ENCODE measurements around the gene RPH3AL.

The RPH3AL gene

DNA sequence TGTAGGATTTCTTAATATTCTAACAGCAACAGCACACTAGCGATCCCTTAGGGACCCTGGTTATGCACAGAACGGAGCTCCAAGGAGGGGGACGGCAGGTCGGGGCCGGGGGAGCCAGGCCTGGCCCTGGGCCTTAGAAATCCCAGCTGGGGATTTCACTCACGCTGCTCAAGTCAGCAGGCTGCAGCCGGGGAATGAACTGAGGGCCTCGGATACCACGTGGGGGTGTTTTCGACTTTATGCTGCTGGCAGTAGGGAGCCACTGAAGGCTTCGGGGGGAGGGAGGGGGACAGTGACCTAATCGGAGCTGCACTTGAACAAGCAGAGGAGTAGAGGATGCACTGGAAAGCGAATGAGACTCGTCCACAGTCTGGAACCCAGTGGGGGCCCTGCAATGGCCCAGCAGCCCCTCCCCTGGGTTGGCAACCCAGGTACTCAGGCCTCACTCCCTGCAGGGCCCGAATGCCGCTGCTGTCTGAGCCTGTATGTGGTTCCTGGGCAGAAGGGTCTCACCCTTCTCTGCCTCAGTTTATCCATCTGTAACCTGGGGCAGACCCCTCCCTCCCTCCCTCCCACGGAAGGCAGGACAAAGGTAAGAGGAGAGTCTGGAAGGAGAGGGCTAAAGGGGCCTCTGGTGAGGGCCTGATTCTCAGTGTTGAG, 53.7 kb downstream of the RPH3AL start:
- no peak for DNase-seq

DNA sequence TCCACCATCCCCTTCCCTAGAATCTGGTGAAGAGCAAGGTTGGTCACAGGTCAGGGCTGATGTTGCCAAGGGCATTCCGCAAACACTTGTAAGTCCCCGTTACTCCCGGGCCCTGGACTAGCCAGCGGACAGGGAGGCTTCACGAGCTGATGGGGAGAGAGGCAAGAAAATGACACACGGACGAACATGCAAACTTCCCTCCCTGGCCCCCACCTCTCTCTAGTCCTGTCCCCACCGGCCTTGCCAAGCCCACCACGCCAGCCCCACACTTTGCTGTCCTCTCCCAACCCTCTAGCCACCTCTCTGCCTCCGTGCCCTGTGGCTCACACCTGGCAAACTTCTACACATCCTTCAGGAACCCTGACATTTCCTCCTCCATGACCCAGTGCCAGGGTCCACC, 54.8 kb downstream of the RPH3AL start:
- no peak for DNase-seq

DNA sequence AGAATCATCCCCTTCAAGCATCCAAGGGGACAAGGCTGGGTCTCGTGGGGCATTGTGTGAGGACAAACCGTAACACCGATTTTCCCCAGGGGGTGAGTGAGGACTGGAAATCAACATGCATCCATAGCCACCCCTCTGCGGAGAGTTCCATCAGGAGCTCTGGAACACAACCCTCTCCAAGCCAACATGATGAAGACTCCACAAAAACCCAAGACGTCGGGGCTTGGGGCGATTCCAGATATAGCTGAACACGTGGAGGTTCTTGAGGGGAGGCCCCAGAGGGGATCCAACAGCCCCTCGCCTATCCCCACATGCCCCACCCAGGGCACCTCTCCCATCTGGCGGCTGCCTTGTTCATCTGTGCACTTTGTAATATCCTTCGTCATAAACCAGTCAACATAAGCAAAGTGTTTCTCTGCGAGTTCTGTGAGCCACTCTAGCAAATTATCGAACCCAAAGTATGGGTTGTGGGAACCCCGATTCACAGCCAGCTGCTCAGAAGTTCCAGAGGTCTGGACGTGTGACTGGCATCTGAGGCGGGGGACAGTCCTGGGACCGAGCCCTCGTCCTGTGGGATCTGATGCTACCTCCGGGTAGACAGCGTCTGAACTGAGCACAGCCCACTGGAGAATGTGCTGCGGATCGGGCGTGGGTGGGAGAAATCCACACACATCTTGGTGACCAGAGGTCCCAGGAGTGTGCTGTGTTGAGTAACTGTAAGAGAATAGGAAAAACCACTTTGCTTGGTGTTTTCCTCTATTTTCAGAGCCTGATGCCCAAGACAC, 55.5 kb downstream of the RPH3AL start:
- no peak for DNase-seq

DNA sequence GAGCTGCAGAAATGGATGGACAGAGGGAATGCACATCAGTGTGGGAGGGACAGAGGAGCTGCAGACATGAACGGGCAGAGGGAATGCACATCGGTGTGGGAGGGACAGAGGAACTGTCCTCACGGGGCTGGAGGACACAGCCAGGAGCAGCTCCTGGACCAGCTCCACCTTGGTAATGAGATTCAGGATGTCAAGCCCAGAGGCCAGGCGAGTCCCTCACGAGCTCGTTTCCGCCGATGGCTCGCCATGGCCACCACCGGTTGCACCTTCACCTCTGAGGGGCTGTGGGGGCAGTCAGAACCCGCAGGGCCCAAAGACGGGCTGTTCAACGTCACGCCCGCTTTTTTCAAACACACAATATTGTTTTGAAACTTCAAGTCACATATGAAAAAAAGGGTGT, 56.2 kb downstream of the RPH3AL start:
- no peak for DNase-seq

DNA sequence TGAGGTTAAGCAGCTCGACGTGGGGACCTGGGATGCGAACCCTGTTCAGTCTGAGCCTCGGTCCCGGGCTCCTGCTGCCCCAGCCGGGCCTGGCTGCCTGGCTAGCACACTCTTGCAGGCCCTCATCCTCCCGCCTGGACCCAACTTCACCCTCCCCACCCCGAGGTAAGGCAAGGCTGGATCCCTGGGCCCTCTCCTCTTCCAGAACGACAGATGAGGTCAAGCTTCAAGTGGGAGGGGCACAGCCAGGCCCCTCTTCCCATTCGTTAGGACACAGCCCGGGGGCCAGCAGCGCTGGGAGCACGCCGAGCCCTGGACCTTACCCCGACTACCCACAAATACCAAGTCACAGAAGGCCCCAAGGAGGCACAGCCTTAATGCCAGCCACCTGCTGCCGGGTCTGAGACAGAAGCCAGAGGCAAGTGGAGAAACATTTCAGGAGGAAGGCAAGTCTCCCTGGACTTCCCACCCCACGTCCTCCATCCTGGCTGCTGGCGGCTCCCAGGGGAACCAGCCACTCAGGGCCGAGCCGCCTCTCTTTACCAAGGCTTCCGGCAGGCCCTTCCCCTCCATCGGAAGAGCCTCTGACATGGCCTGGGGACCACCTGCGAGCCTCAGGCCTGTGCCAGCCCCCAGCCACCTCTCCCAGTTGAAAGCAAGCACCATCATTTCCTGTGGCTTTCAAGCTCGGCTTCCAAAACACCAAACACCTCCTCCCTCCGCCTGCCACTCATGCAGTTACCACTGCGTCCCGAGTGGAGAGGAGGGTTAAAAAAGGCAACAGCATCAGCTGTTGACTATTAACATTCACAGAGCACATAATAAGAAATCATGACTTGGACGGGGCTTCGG, 59.9 kb downstream of the RPH3AL start:
- DNase-seq = no peak

DNA sequence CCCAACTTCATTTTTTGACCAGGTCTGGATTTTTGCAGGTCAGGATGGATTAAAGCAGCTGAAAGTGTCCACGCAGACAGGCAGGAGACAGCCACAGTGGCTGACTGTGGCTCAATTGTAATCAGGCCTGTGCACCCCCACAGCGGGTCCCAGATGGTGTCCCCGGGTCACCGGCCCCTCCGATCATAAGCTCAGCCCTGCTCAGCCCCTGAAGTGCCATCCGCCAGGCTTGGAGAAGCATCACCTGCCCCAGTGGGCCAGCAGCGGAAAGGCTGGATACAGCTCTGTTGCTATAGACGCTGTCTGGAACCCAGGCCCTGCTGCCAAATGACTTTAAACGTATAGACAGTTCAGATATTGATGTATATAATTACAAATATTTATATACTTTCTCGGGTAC, 60.6 kb downstream of the RPH3AL start:
- no peak for DNase-seq

DNA sequence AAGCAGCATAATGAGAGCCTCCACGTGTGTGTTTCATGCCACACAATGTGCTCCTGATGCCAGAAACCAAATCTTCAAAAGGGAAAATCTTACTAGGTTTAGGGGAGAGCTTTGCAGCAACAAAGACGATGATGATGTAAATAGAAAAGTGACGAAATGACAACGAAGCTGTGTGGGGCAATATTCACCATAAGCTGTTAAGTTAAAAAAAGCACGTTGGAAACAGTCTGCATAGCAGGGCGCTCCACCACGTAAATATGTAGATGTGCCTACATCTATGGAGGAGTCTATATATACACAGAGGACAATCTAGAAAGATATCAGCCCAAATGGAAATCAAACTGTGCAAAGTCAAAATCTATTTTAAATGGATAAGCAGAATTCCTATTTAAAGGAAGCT, 61.0 kb downstream of the RPH3AL start:
- no peak for DNase-seq

DNA sequence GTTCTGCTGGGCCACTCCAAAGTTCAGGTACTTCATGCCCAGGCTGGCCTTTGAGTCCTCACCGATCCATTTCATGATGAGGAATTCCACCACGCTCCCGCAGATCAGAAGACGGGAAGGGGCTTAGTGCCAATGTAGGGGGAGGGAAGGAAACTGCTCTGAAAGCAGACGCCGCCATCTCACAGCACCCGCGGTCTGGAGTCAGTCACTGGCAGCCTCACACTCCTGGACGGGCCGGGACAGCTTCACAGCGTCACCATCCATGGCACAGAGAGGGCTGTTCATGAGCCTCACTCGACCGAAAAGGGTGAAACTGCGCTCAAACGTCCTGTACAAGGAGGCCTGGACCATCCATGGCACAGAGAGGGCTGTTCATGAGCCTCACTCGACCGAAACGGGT, 62.0 kb downstream of the RPH3AL start:
- no peak for DNase-seq

DNA sequence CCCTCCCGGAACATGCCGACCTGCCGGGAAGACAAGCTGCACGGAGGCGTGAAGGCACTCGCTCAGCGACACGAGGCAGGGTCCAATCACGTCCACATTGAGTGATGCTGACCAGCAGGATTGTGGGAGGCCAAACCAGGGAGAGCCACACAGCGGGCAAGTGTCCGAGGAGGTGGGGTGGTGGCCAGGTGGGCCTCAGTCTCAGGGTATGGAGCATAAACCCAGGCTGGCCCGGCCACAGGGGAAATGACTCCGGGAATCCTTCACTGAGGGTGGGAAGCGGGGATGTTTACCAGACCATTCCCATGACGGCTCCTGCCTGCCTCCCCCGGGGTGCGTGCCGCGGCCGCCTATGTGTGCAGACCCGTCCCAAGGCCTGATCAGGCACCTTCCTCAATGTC, 62.5 kb downstream of the RPH3AL start:
- DNase-seq = no peak

DNA sequence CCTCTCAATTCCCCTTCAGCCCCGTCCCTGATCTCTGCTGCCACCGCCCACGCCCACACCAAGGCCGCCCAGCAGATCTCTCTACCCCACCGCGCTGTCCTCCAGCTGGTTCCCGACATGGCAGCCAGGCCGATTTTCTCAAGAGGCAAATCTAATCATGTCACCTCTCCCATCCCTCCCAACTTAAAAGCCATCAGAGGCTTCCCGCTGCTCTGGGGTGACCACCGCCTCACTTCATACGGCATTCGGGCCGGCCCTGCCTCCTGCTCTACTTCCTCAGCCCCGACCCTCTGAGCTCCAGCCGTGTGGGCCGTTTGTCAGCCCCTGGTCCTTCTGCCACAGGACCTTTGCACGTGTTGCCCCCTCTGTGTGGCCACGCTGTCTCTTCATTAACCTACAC, 63.2 kb downstream of the RPH3AL start:
- no peak for DNase-seq

DNA sequence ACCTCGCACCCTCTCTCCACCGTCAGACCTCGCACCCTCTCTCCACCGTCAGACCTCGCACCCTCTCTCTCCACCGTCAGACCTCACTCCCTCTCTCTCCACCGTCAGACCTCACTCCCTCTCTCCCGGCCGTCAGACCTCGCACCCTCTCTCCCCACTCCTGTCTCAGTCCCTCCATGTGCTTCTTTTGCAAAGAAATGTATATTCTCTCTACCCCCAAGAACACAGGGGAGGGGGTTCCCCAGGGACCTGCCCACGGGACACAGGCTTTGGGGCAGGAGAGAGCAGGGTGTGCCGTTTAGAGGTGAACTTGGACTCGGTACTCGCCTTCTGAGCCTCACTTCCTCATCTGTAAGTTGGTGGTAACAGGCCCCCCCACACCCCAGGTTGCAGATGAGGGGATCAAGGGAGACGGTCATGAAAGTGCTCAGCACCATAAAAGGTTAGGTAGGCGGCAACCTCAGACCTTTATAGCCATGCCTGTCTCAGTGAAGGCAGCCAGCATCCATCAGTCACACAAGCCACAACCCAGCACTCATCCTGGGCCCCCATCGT, 63.7 kb downstream of the RPH3AL start:
- no peak for DNase-seq

DNA sequence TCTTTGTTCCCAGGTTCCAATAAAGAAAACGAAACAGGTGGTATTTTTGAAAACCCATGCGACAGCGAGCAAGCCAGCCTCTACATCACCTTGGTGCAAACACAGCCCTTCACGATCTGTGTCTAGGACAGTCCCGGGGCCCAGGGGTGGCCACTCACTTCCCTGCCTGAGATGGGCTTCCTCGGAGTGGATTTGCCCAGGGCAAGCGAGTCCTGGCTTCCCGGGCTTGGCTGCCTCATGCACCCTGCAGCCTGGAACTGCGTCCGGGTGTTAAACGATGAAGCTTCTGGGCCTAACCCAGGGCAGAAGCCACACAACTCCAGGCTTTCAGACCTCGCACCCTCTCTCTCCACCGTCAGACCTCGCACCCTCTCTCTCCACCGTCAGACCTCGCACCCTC, 66.0 kb downstream of the RPH3AL start:
- no peak for DNase-seq

DNA sequence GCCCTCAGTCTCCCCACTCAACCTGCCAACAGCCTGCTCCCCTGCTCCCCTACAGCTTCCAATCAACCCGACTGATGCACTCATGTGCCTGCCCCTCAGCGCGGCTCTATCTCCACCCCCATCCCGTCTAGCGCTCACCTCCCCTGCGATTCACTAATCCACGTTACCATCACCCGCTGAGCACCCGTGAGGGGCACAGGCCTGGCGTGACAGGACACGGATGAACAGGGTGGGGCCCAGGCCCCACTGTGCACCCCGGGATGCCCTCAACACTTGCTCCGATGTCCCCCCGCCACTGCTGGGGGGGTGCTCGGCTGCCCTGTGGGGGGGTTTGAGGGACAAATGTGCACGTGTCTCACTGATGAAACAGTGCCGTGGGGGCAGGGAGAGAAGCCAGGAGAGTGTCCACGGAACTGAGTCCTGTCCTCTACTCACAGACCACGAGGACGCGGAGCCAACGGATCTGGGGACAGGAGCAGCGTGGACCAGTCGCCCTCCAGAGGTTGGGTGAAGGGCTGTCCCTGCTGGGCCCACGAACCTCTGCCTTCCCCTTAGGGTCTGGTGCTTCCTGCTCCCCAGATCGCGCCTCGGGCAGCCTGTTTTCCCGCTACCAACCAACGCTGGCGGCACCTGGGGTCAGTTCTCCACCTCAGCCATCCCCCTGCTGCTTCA, 66.7 kb downstream of the RPH3AL start:
- DNase-seq = no peak

DNA sequence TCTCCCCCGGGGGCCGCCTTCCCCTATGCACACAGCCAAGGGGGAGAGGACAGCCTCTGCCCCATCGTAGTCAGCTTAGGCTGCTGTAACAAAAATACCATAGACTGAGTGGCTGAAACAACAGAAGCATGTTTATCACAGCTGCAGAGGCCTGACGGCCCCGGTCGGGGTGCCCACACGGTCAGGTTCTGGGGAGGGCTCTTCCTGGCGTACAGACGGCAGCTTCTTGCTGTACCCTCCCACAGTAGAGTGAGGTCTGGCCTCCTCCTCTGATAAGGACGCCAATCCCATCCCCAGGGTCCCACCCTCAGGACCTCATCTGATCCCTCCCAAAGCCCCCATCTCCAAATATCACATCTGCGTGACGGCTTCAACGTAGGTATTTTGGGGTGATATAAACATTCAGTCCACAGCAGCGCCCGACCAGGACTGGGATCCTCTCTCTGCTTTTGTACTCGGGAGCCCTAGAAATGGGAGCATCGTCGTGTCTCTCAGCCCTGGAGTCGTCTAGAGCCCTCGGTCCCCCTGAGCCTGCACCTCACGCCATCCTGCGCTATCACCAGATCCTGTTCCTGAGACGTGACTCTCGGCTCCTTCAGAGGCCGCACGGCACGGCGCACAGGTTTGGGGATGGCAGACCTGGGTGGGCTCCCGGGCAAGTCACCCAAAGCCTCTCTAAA, 67.8 kb downstream of the RPH3AL start:
- DNase-seq = no peak

DNA sequence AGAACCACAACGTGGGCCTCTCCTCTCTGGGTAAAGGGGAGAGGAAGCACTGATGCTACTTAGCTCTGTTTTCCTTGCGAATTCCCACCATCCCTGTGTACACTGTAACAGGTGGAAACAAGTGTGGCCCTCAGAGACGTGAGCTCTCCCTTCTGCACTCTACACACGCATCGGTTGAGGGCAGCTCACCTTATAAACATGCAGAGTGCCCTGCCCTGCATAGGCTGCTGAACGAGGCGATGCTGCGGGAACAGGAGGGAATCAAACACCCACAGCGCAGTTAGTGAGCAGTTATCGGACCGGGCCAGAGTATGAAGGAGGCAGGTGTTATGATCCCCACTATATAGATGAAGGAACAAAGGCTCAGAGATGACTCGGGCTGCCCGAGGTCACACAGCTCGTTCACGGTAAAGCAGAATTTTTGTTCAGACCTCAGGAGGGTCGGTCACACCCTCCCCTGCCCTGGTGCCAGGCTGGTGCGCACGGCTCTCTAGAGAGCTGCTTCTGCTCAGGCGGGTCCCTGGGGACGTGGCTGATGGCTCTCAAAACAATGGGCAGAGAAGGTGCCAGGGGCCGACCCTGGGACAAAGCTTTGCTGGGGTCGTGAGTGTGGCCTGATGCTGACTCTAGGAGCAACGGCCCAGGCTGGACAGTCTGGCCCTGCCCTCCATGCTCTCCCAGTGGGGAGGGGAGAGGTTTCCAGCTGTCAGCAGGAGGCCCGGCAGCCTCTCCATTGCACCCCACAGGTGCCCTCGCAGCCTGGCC, 68.5 kb downstream of the RPH3AL start:
- DNase-seq = no peak

DNA sequence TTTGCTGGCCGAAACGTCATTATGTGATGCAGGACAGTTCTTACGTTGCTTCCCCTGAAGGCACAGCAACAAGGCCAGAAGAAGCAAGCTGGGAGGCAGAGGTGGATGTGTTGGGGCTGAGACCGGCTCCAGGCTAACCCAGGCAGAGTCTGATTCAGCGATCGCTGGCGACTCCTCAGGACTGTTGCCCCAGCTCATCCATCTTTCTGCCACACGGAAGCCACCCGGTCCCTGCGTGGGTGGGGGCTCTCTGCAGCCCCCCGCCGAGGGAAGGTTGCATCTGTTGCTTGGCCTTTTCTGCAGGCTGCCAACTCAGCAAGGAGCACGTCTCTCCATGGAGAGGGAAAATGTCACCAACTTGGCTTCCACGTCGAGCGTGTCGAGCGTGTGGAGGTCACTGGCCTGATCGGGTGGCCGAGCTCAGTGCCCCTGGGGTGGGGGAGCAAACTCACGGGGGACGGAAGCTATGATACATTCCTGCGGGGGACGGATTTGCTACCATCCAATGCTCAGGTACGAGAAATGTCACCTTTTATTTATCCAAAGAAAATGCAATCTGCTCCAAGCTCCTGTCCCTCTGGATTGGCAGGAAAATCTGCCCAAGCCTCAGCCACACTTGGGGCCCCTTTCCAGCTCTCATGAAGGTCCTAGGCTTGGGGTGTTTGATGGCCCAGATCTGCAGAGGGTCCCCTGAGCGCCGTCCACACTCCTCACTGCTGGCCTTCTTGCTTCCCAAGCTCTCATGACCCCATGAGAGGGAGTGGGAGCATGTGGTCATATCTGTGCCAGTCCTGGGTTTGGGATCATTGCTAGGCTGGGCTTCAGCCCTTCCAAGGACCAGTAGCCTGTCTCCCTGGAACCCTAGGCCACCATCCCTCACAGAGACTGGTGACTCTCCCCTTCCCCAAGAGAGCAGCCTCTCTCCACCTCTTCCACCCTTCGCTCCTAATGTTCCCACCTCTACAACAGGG, 69.4 kb downstream of the RPH3AL start:
- DNase-seq = no peak

DNA sequence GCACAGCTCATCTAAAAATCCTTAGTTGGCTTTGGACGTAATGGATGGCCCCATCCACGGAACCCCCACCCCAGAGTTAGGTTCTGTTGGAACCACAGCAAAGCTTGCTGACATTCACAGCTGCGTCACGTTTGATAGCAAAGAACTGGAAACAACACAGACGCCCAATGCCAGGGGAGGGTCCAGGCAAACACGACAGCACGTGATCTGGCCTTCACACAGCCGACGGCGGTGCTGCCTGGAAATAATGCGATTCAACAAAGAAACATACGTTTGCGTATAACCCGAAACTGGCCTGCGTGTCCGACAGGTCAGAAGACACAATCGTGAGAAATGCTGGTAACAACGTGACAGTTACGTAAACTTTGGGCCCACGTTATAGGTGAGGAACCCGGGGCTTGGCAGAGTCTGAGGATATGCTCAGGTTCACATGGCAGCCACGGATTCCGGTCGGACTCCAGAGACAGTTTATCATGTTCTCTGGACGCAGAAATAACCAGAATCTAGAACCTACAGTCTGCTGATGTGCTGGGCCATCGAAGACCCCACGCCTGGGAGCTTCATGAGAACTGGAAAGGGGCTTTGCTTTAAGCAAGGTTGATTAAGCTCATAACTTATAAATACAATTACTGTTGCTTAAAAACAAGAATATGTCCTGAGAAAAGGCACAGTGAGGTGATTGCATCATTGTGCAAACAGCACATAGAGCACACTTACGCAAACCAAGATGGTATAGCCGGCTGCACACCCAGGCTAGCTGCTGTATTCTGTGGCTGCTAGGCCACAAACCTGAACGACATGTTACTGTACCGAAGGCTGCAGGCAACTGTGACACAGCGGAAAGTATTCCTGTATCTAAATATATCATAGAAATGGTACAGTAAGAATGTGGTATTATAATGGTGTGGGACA, 70.4 kb downstream of the RPH3AL start:
- DNase-seq = no peak

DNA sequence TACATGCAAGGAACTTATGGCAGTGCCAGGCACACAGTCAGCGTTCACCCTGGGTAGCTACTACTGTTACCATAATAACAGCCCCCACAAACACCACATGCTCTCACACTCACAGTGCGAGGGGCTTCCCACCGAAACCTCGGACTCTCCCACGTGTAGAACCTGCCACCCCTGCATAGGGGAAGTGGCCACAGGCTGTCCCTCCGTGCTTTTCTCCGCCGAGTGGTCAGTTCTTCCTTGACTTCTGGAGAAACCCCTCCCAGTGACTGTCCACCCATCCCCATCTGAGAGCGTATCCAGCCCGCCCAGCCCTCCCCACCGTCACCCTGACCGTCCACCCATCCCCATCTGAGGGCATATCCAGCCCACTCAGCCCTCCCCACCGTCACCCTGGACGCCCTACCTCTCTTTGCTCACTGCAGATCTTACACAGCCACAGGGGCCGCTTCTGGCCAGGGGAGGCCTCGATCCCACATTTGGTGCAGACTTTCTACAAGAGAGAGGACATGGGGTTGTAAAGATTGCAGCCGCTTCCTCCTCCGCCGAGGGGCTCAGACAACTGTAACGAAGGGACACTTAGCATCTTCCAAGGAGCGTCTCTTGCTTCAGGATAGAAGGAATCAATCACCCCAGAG, 71.1 kb downstream of the RPH3AL start:
- DNase-seq = no peak

DNA sequence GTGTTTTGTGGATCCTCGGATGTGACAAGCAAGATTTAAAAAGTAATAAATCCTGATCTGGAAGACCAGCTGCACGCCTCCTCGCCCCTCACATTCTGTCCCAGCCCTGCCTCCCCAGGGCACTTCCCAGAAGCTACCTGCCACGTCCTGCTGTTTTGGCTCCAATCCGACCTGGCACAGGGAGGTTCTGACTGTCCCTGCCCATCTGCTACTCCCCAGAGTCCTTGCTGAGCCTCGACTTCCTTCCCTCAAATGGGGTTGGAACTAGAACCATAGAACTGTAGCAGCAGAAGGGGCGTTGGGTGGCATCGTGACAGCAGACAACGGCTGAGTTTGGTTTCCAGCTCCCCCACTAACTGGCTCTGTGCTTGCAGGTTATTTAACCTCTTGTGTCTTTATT, 71.7 kb downstream of the RPH3AL start:
- no peak for DNase-seq
